Left renal pelvis (tissue), 4 donors: ENCODE data around the gene RPS14. TPM values are rescaled to one million over a fixed set of nuclear protein-coding genes. Genes with fewer than 3 reads are reported as not detected.

Source experiments
- DNase-seq, 4 donors: peaks; one replicate each; pipeline ENCODE4 v3.0.0-alpha.2; 2013; ENCODE audit warnings: low read depth in 4 of 4, low spot score in 3 of 4
- polyA plus RNA-seq, 4 donors: library from polyadenylated mRNA; unstranded; fragments of 120-200 nt; gene quantifications; one replicate each; pipeline ENCODE4 v1.2.1, GENCODE V29; 2013; ENCODE audit not compliant: insufficient read length in 4 of 4

RPS14 gene
- polyA plus RNA-seq, 4 donors: 1,813 to 1,980 (median 1,872) TPM

DNA sequence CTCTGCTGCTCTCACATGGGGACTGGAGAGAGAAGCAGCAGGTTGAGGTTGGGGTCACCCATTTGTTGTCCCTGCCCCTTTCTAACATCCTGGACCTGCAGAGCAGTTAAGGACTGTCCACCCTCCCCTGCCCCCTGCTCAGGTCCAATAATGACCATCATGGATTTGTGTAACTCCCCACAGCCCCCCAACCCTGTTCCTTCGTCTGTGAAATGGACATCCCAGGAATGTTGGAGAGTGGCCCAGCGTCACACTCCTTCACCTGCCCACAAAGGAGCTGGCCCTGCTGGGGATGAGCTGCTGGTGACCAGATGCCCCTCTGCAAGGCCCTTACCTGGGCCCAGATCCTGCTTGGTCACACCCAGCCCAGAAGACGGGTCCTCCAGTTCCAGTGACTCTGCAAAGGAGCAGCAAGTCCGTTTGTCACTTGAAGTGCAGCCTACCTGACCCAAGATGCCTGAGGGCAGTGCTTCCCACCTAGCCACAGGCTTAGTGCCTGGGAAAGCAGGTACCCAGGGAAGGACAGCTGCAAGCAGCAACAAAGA is 47.2 kb downstream of the RPS14 start:
- DNase-seq: no peak

DNA sequence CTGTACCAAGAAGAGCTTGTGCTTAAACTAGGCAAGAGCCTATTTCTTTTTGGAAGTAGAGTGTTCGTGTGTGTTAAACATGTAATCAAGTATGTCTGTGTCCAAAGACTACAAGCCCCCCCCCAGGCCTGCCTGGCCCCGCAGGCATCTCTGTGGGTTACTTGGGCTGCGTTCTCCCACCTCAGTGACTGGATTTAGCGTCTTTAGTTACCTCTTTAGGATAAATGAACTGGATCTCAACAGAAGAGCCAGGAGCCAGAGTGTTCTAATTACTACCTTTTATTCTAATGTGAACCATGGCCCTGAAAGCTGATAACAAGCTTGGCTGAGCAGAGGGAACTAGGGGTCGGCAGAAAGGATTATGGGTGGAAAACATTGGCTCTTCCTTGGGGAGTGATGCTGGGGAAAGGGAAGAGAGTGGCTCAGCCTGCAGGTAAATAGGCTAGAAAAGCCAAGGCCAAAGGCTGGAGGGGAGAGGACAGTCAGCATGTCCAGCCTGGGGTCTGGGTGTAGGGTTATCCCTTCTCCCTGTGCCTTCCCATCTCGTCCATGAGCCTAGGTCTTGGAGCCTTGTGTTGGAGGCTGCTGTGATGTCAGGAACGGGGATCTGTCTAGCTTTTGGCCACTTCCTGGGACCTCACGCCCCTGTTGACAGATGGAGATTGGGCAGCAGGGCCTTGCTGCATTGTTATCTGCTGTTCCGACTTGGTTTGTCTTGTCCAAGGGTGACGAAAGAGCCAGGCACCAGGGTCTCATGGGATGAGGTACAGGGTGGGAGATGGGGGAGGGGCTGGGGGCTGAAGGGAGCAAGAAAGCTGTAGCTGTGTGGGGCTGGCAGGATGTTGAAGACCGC is 47.9 kb downstream of the RPS14 start:
- no peak for DNase-seq

DNA sequence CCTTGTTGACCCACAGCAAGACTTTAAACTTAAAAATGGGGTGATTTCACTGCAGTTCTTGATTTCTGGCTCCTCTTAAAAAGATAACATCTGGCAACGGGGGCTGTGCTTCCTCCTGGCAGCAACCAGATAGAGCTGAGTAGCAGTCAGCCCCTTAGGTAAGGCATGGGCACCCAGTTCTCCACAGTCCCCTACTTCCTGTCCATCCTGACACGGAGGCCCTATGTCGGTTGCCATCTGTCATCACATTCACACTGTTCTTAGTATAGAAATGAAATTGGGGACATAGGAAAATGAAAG is 48.5 kb downstream of the RPS14 start:
- no peak for DNase-seq

DNA sequence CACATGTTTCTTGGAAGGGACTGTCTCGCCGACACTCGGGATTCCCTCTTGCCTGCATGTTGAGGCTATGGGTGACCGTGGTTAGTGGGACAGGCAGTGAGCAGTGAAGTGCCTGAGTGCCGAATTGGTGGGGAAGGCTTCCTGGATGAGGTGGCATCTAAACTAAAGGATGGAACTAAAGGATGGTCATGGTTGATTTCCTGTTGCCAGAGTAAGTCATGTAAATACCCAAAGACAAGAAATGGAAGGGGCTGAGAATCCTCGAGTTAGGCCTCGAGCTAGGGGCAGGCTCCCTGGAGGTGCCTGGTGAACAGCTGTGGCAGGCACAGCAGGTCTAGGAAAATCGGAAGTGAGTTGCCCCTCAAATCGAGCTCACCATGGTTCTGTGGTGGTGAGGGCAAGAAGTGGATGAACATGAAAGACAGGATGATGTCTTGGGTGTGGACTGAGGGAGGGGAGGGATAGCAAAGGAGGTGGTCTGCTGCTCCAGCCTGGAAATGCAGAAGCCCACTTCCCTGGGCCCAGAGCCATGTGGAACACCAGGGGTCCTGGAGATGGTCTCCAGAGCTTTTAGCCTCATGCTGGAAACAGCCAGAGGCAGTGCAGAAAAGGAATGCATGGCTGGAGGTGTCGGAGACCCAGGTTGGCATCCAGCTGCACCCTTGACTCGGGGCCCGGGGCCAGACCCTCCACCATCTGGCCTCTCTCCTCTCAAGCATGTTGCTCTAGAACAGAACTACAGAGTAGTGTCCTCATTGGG is 49.0 kb downstream of the RPS14 start:
- DNase-seq: no peak

DNA sequence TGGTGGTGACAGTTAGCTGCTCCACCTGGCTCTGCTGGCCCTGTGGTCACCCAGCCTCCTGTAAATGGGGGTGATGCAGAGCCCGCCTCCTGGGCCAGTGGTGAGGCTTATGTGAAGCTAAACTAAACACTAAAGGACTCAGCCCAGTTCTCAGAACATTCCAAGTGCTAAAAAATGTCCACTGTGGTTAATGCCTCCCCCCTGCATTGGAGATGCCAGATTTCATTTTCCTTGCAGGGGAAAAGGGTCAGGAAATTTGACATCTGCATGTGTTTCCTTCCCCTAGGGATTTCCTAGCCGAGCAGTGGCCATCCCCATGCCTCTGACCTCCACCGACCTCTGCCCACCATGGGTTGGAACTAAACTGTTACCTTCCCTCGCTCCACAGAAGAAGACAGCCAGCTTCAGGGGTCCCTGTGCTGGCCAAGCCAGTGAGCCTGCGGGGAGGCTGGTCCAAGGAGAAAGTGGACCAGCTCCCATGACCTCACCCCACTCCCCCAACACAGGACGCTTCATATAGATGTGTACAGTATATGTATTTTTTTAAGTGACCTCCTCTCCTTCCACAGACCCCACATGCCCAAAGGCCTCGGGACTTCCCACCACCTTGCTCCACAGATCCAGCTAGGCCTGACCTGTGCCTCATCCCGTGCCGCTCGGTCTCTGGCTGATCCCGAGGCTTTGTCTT is 49.9 kb downstream of the RPS14 start:
- no peak for DNase-seq

DNA sequence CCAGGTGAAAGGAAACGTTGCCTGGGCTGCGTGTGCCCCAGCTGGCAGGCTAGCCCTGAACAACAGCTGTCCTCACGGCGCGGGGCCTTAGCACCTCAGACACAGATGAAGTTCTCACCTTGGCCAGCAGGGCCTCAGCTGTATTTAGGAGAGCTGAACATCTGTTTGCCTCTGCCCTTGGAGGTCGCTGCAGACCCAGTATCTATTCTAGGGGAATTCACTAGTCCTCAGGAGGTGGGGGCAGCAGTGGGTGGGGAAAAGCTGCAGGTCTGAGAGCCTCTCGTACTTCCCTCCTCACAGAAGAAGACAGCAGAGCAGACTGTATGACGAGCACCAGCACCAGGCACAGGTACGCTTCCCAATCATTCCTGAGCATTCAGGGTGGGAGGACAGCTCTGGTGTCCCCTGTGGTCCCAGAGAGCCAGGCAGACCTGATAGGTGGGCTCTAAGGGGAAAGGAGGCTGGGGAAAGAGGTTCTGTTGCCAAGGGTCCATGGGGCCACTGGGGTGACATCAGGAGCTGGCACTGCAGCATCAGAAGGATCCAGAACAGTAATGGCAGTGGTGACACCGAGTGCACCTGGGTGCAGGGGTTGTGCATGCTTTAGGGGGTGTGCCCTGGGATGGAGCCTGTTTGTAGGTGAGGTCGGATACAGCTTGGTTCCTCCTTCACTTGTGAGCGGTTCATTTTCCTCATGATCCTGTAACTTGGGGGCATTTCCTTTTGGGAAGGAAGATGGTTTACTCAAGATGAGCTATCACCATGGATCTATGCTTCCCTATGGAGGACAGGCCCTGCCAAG is 50.6 kb downstream of the RPS14 start:
- no peak for DNase-seq

DNA sequence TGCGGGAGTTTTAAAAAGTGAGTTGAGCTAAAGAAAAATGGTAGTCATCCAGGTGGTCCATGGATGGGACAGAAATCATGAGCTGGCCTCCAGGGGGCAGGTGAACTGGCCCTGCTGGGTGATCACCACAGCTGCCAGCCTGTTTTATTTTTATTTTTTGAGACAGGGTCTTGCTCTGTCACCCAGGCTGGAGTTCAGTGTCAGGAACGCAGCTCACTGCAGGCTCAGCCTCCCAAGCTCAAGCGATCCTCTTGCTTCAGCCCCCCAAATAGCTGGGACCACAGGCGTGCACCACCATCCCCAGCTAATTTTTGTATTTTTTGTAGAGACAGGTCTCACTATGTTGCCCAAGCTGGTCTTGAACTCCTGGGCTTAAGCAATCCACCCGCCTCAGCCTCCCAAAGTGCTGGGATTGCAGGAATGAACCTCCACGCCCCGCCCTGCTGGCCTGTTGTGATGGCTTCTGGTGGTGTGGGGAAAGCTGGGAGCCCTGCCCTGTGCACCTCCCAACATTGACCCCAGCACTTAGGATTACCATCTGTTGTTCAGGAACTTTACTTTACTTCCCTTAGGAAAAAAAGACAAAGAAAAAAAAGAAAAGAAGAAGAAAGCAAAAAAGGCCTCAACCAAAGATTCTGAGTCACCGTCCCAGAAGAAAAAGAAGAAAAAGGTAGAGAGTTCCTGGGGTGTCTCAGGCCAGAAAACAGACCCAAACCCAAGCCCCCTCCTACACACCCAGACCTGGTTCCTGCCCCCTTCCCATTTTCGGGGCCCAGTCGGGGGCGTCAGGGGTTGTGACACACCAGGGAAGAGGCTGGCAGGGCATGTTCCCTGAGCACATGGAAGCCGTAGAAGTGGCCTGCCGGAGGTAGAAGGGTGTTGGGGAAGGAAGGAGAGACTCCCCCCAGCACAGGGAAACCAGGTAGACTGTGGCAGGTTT is 51.5 kb downstream of the RPS14 start:
- no peak for DNase-seq

DNA sequence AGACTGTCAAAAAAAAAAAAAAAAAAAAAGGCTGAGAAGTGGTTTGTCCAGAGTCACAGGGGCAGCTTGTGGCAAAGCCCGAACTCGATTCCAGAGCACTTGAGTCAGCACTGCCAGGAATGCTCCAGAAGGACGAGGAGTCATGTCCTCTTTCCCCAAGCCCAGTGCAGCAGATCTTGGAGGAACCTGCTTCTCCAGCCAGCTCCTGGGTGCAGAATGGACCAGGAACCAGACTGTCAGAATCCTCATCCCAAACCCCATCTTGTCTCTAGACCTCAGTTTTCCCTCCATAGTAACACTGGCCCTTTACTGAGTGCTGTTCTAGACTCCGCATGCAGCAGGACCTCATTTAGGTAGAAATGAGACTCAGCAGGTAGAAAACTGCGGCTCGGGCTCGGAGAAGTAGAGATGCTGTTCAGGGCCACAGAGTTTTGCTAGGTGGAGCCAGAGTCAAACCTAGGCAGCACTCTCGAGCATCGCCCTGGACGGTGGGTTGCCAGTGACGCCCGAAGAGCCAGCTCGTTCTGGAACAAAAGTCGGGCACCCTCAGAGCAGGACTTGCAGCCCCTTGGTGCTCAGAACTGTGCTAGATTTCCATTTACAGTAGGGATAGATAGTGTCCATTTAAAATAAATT is 52.3 kb downstream of the RPS14 start:
- no peak for DNase-seq

DNA sequence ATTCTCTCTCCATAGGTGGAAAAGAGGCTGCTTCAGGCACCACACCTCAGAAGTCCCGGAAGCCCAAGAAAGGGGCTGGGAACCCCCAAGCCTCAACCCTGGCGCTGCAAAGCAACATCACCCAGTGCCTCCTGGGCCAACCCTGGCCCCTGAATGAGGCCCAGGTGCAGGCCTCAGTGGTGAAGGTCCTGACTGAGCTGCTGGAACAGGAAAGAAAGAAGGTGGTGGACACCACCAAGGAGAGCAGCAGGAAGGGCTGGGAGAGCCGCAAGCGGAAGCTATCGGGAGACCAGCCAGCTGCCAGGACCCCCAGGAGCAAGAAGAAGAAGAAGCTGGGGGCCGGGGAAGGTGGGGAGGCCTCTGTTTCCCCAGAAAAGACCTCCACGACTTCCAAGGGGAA is 53.3 kb downstream of the RPS14 start:
- DNase-seq: no peak

DNA sequence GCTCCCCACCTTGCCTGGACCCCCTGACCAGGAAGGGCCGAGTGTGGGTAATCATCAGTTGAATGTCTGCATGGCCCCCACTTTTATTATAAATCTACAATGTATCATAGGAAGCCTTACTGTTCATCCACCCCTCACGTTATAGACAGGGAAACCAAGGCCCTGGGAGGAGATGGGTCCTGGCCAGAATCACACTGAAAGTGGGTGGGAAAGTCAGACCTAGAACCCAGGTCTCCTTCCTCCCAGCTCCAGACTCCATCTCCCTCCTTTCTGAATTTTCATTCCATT is 53.9 kb downstream of the RPS14 start:
- no peak for DNase-seq

DNA sequence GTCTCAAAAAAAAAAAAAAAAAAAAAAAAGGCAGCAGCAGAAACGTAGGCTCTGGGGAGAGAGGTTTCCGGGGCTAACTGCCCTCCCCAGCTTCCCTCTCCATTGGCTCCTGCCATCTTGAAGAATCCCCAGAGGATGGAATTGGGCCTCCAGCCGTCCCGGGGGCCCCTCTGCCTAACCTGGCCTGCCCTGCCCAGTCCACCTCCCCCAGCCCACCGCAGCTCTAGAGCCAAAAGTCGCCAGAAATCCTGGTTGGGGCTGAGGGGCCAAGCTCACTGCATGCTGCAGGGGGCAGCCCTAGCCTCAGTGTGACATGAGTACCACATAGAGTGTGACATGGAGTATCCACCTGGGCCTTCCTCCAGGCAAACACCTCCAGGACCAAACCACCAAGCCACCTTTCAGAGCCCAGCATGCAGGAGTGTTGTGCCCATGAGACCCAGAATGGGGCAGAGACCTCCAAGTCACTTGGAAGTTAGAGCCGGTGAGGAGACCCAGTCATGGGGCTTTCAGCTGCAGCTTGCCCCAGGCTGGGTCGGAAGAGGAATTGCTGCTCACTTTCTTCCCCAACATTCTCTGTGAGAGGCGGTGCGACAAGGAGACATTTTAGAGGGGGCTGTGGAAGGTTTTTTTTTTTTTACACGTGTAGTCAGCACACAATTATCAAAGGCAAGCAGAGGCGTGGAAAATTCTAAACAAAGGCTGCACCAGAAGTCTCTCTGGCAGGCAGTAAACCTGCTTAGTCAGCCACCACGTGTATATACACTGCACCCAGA is 54.4 kb downstream of the RPS14 start:
- no peak for DNase-seq

DNA sequence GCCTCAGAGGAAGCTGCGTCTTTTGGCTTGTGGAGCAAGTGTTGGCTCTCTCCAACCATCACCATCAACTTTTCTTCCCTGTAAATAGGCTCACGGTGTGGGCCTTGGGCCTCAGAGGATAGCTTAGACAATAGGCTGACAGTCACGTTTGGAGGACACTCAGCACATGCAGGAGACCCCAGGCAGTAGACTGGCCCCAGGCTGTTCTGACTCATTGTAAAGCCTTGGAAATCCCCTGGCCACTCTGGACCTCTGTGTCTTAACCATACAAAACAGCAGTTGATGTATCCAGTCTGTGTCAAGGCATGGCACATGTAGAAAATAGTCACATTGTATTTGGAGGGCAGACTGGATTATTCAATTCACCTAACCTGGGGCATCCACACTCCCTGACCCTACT is 55.4 kb downstream of the RPS14 start:
- DNase-seq: no peak

DNA sequence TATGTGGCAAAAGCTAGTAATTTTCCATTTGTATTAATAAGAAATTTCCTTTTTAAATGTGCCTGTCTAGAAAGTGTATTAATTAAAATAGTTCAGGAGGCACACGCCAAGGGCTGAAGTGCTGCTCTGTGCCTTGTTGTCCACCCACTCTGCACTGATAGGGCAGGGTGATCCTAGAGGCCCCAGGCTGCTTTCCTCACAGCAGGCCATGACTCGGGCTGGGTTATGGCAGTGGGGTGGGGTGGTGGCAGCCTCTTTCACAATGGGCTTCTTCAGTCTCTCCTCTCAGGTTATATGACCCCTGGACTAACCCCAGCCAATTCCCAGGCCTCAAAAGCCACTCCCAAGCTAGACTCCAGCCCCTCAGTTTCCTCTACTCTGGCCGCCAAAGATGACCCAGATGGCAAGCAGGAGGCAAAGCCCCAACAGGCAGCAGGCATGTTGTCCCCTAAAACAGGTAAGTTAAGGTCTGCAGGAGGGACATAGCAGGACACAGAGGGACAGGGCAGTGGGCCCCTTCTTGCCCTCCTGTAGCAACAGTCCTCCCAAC is 56.4 kb downstream of the RPS14 start:
- no peak for DNase-seq

DNA sequence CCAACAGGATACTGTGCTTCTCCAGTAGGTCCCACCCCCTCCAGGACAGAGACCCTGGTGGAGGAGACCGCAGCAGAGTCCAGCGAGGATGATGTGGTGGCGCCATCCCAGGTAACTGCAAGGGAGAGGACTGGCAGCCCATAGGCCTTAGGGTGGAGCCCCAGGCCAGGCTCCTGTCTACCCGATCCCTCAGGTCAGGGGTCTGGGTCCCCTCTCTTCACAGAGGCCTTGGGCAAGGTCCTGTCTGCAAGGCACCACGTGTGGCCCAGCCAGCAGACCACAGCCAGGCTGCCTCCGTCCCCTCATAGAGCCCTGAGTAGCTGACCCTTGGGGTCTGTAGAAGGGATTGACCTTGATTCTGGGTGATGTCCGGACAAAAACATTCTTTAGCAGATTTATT is 56.9 kb downstream of the RPS14 start:
- no peak for DNase-seq
